ENCODE data around the gene FAM53B.

GRCh38 chr10:124627866-124628675, 116.1 kb downstream of the FAM53B start:
- TF ChIP-seq ZBTB44 (tag by site-specific recombination; IDR thresholded peaks at IDR 0.05) = no peak
- TF ChIP-seq PBX3 (CRISPR knock-in tag; IDR thresholded peaks at IDR 0.05) = no peak
- TF ChIP-seq CTCF (tag by site-specific recombination; IDR thresholded peaks at IDR 0.05) = no peak
- no peak for TF ChIP-seq ZNF830 (tag by site-specific recombination; IDR thresholded peaks at IDR 0.05; ENCODE audit: low read depth)
- no peak for TF ChIP-seq ZNF274 (IDR thresholded peaks at IDR 0.05; ENCODE audit: low read length)
- TF ChIP-seq ZNF274 (tag by site-specific recombination; IDR thresholded peaks at IDR 0.05; ENCODE audit: borderline replicate concordance) = no peak
- TF ChIP-seq ZNF280C (tag by site-specific recombination; IDR thresholded peaks at IDR 0.05) = no peak
- no peak for TF ChIP-seq KLF1 (tag by site-specific recombination; IDR thresholded peaks at IDR 0.05)
- no peak for TF ChIP-seq ATF2 (tag by site-specific recombination; IDR thresholded peaks at IDR 0.05; ENCODE audit: low read depth)
- no peak for TF ChIP-seq REST (tag by site-specific recombination; IDR thresholded peaks at IDR 0.05)
- TF ChIP-seq PATZ1 (tag by site-specific recombination; IDR thresholded peaks at IDR 0.05) = no peak
- no peak for TF ChIP-seq OSR2 (tag by site-specific recombination; IDR thresholded peaks at IDR 0.05)
- no peak for TF ChIP-seq ZNF24 (tag by site-specific recombination; IDR thresholded peaks at IDR 0.05)
